Glomerular visceral epithelial cell (primary cell): ENCODE measurements around the gene FGD3.

Experiments used
- DNase-seq: peaks from one replicate; pipeline ENCODE4 v3.0.0-alpha.2; 2016; ENCODE audit errors: extremely low spot score

The FGD3 gene

DNA sequence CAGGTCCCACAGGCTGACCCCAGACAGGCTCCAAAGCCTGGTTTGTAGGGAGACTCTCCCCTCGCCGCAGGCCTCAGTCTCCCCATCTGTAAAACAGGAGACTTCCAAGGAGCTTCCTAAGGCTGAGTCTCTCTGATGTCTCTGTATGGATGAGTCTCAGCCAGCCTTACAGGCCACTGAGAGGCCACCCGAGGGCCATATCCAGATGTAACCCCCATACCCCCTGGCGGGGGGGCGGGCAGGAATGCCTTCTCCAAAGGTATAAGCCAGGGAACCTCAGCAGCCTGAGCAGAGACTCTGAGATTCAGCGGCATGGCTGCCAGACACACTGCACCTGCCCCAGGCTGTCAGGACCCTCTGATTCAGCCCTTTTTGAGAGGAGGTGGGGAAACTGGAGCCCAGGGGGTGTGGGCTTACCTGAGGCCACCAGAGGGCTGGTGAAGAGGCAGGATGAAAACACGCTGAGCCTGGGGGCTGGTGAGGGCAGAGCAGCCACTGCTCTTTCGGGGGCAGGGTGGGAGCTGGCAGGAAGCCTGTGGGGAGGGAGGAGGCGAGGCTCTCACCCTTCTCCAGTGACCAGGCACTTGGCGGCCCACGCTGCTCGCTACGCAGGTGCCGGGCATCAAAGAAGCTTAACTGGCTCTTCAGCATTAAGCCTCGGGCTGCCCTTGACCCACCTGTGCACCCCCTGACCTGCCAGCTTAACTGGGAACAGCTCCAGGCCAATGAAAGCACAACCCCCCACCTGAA, 105.6 kb downstream of the FGD3 start:
- DNase-seq, result no peak

DNA sequence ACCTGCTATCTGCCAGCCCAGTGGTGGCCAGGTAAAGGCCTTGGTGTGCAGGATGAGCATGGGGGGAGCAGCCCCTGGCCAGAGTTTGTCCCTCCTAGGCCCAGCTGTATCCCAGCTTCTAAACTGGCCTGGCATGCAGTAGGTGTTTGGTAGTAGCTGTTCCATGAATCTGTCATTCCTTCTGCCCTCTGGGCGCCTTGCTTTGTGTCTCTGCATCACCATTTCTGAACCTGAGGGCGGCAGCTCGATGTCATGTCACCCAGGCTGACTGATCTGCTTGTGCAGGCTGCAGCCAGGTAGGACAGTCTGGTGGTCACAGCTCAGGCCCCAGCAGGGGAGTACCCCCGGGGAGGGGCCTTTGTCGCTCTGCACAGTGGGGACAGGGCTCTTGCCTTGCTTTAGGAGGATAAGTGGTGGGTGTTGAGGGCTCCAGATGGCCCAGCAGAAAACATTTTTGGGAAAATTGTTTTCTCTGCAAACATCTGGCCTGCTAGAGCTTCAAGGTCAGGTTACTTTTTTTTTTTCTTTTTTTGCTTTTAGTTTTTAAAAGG, 106.5 kb downstream of the FGD3 start:
- no peak for DNase-seq

DNA sequence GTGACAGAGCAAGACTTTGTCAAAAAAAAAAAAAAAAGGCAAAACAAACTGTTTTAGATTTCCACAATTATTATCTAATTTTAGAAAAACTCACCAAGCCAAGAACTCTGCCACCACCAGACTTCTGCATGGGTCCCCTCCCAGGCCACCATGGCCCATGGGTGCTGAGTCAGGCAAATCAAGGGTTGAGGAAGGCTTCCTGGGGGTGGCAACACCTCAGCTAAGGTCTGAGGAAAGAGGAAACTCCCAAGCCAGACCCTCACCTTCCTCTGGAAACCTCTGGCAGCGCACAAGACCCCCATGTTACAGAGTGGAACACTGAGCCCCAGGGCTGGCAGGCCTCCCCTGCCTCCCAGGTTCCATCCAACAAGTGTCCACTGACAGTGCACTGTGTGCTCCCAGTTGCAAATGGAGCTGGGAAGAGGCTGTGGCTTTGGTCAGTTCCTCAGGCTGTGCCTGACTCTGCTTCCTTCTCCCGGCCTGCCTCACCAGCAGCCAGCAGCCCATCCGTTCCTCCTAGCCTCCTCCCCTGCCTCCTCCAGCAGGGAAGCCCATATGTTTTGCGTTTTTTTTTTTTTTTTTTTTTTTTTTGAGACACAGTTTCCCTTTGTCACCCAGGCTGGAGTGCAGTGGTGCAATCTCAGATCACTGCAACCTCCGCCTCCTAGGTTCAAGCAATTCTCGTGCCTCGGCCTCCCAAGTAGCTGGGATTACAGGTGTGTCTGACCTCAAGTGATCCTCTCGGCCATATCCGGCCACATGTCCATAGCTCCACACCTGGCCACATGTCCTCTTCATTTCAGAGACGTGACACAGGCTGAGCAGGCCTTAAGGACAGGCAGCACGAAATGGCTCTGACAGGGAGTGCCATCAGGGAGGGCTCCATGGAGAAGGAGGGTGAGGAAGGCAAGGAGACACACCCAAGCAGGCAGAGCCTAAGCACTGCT, 107.7 kb downstream of the FGD3 start:
- no peak for DNase-seq

DNA sequence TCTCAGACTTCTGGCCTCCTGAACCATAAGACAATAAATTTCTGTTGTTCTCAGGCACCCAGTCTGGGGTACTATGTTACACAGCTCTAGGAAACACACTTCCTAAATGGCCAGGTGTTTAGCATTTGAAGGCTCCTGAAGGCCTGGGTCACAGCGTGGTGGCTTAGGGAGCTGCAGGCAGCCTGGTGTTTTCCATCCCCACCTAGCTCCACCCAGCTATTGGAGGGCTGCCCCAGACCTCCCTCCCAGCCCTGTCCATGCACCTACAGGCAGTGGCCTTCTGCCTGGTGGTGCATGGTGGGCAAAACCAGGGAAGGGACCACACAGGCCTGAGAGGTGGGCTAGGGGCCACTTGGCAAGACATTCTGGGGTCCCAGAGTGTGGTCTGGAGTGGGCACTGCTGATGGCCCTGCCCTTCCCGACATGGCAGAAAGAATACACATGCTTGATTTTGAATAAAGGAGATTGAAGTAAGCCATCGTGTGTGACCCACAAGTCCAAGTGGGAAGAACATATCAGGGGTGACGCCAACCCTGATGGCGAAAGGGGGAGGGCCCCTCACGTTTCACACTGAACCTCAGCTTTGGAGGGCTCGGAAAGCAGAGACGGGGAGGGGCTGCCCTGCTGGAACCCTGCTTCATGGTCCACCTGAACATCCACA, 109.8 kb downstream of the FGD3 start:
- DNase-seq, result no peak

DNA sequence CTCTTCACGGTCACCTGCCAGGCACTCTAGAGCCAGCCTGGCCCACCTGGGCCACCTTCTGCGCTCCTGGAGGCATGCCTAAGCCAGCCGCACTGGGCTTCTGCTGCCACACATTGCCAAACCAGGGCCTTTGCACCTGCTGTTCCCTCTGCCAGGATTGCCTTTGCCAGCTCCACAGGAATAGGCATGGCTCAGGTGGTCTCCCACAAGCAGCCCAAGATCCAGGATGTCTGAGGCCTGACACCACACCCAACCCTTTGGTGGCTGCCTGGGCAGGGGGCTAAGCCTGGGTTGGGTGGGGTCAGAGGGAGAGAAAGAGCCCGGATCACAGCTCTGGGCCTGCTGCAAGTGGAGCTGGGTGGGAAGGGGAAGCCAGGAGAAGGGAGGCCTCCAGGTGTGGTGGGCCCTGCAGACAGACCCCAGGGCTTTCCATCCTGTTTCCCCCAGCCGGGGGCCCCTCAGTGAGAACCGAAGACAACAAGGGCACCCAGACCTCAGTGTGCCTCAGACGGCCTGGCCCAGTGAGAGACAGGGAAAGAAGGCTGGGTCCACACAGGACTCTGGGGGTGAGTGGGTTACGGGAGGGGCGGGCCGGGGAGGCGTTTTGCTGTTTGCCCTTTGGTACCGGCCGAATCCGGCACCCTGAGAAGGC, 110.5 kb downstream of the FGD3 start:
- no peak for DNase-seq

DNA sequence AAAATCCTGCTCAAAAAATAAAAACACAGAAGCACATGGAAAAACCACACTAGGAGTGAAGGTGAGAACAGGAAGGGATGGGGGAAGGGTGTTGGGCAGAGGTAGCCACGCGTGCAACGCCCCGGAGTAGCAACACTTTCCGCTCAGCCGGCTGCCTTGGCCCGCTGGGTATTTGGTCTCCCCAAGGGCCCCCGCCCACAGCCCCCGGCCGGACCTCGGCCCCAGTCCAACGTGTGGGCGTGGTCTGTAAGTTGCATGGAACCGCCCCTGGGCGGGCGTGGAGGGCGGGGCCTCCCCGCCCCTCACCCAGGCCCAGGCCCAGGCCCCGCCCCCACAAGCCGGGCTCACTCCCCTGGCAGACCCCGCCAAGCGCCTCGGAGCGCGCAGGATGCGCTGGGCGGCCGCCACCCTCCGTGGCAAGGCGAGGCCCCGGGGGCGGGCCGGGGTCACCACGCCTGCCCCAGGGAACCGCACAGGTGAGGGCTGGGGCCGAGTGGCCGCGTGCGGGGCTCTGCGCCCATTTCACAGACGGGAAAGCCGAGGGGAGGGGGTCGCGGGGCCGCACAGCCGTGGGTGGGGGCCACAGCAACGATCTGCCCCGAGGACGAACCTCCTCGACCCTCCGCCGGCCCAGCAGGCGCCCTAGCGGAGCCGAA, 111.2 kb downstream of the FGD3 start, which contains the start of gene SUSD3:
Gene SUSD3 (plus strand): TSS at position 347 of the 656 bp plus-strand sequence. CDS start 42 bp downstream, at position 389.
- peak; percentile 44 for DNase-seq

DNA sequence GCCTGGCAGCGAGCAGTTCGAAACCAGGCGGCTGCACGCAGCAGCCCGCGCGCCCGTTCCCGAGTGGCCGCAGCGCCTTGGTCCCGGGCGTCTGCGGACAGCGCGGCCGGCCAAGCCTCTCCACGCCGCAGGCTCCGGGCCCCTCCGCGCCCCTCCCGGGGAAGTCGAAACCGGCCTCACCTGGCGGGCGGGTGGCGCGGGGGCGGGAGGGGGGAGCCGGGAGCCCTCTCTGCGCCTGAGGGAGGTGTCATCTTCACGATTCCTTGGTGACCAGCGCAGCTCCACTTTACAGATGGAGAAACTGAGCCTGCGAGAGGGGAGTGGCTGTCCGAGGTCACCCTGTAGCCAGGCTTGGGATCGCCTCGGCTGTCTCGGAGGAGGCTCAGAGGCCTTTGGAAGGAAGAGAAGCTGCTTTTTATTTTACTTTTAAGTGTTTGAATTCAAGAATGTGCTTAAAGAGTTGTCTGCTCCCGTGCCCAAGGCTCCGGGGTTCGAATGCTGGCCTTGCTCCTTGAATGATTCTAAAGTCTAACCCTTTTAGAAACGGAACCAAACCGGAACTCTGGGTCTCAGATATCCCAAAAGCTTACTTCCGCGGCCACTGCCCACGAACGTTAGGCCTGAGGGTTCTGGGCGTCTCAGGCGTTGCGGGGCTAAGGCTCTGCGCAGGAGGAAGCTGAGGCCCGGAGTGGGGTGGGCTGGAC, 111.8 kb downstream of the FGD3 start:
- no peak for DNase-seq

DNA sequence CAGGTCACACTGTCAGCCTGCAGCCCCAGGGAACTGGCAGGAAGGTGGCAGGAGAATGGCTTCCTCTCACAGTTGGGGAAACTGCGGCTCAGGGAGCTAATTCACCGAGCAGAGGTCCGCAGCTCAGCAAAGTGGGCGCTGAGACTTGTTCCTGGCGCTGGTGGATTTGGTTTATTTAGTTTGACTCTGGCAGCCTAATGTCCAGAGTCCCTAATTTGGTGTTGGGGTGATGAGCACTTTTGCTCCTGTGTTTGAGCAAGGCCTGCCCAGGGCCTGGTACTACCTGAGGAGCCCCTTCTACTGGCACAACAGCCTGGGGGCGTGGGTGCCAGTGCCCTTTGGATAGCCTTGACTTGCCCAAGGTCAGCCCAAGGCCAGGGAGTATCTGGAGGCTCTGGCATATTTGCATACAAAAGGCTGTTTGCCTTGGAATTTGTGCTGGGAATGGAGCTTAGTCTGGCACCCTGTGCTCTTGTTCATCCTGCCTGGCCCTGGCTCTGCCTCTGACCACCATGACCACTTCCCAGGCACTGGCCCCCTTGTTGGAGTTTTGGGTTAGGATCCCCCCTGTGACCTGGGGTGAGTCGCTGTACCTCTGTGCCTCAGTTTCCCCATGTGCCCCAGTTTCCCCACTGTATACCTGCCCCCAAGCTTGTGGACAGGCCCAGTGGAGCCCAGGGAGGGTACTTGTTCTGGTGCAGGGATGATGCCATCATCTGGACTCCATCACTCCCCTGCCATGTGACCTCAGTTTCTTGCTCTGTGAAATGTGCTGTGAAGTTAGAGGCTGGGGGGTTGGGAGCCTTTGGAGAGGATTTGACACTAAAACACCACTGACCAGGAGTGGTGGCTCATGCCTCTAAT, 112.6 kb downstream of the FGD3 start:
- no peak for DNase-seq

DNA sequence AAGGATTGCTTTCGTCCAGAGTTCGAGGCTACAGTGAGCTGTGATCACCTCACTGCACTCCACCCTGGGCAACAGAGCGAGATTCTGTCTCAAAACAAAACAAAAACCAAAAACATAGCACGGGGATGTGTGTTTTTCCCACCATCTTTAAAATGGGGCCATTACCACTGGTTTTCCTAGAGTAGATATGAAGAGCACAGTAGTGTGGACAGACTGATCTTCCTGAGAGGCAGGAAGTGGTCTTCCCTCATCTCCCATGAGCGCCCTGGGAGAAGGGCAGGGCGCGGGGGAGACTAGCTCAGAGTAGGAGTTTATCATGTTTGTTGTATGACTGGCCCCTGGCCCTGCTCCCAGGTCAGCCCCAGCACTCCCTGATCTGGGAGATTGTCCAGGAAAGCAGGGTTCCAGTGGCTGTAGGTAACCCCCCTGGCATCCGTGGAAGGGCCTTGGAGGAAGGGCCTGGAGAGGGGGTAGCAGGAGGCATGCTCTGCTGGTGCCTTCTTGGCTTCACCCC, 113.5 kb downstream of the FGD3 start:
- DNase-seq, result peak; percentile 53

DNA sequence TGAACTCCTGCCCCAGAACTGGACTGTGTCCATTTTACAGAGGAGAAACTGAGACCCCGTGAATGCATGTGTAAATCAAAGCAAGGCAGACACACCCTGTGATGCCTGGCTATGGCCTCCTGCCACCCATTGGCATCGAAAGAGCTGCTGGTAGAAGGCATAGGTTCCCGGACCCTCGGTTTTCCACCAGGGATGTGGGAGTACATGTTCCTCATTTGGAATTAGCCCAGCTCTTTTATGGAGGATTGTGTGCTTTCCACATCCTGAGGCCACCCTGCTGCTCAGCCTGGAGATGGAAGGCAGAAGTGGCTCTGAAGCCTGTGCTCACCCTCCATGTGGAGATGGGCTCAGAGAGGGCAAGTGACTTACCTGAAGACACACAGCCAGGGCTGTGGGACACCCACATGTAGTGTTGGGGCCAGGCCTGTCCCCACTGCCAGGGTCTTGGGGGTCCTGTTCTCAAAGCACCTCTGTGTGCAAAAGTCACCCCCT, 114.0 kb downstream of the FGD3 start:
- DNase-seq, result no peak

DNA sequence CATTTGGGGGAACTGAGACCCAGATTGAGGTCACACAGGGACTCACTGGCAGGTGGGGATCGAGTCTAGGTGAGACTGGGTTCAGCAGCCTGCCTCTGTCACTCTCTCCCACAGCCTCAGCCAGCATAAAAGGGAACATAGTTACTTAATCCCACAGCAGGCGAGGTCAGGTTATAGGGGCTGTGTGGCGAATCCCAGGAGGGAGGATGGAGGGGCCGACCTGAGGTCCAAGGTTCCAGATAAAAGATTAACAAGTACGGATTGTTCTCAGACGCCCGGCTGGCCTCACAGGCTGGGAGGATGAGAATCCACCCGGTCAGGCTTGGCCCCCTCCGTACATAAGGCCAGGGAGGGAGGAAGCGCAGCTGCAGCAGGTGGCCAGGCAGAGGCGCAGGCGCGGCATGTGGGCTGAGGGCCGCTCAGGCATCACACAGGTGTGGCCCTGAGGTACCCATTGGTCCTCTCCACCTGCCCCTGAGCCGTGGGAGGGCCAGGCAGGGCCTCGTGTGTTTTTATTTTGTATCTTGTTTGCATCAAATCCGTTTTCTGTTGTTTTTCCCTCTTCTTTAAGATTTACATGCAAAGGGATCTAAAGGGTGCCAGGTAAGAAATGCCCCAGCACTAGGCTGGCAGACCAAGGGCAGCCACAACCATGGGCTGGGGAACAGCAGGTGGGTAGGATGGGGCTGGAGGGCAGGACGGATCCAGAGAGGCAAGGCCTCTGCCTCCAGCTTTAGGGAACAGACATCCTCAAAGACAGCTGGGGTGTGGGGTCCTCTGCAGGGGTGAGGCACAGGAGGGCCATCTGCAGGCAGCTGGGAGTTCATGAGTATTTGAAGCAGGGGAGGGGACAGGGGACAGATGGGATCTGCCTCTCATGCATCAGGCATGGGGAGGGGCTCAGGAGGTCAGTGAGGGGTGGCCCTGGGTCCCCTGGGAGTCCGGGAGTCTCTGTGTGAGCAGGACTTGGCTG, 114.8 kb downstream of the FGD3 start:
- no peak for DNase-seq

DNA sequence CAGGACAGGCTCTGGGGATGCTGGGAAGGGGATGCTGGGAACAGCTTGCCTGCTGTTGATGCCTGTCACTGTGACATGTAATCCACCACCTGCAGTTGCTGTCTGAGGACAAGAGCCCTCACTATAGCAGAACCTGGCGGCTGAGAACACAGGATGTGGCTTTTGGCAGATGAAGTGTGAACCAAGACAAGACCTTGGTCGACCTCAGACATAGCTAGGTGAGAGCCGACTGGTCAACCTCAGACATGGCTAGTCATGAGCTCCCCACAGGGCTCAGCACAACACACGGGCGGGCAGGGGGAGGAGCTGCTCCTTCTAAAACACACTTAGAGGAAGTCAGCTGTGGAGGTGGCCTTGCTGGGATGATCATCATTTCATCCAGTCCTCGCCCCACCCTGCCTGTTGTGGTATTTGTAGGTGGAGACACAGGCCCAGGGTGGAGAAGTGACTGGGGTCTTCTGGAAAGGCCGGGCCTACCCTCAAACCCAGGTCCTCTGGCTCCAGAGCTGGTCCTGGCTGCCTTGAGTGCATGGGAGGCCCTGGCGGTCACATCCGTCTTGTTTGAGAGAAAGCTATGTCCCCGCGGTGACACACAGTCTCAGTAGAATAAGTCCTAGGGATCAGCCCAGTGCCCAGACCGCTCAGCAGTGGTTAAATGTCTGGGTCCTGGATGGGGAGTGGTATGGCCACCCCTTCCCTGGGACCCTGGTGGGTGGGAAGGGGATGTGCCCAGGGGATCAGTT, 117.2 kb downstream of the FGD3 start:
- DNase-seq, result peak; percentile 77

DNA sequence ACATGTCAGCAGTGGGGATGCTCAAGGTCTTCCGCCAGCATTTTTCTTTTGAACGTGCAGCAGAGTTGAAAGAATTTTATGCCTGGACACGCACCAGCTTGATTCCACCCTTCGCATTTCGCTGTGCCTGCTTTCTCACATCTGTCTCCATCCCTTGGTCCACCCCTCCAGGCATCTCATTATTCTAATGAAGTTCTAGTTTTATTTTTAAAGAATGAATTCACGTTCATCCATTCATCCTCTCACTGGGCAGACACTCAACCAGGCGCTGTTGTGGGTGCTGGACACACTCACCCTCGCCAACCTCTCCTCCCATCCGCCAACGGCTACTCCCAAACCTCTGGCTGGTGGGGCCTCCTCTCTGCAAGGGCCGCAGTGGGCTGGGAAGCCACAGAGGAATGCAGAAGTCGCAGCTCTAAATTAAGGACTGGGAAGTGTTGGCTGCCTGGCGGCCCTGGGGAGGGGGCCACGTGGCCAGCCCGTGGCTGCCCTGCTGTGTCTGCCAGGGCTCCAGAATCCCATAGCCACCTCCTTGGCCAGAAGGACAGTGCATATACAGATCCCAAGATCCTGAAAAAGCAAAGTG, 117.9 kb downstream of the FGD3 start:
- DNase-seq, result no peak

DNA sequence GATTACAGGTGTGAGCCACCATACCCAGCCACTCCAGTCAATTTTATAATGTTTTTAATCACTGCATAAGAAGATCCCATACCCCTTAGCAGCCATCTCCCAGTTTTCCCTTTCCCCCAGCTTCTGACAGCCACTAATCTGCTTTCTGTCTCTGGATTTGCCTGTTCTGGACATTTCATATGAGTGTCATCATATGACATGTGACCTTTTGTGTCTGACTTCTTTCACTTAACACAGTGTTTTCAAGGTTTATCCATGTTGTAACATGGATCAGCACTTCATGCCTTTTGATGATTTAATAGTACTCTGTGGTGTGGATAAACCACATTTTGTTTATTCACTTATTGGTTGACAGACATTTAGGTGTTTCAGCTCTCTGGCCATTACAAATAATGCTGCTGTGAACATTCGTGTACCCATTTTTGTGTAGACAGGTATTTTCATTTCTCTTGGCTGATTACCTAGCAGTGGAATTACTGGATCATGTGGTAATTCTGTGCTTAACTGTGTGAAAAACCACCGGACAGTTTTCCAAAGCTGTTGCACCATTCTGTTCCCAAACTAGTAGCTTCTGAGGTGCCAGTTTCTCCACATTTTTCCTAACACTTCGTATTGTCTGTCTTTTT, 119.8 kb downstream of the FGD3 start:
- no peak for DNase-seq

DNA sequence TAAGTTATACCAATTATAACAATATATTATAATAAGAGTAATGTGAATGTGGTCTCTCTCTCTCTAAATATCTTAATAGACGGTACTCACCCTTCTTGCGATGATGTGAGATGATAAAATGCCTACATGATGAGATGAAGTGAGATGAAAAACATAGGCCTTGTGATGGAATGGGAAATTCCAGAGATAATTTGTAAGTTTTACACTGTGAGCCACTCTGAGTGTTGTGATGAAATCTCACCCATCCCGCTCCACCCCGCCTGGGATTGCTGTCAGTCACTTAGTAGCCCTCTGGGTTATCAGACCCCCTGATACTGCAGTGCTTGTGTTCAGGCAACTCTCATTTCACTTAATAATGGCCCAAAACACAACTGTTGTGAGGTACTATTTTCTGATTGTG, 121.6 kb downstream of the FGD3 start:
- DNase-seq, result no peak

DNA sequence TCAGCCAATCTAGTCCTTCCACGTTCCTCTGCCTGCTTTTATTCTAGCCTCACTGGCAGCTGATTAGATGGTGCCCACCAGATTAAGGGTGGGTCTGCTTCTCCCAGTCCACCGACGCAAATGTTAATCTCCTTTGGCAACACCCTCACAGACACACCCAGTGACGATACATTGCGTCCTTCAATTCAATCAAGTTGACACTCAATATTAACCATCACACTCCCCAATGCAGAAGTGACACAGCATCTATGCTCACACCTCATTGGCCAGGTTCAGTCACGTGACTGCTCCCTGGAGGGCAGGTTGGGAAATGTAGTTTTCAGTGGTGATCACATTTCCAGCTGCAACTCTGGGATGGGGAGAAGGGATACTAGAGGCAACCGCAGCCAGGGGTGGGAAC, 124.1 kb downstream of the FGD3 start:
- DNase-seq, result no peak
